Neural cell (in vitro differentiated cells): ENCODE data around the gene RNF223.

Source experiments
- EP300 ChIP-seq: fragments of 450-650 bp; conservative IDR thresholded peaks from 2 replicates; pipeline ENCODE4 v1.6.1; 2014; ENCODE audit warnings: antibody characterized with exemption, mild to moderate bottlenecking, moderate library complexity; ENCODE audit not compliant: poor library complexity, severe bottlenecking
- POLR2AphosphoS5 ChIP-seq: IDR thresholded peaks from 2 replicates; pipeline ENCODE4 v1.6.1; 2012
- SMC3 ChIP-seq: fragments of 450-650 bp; conservative IDR thresholded peaks from 2 replicates; pipeline ENCODE4 v1.6.1; 2014; ENCODE audit warnings: antibody characterized with exemption, mild to moderate bottlenecking, moderate library complexity; ENCODE audit not compliant: poor library complexity
- TAF1 ChIP-seq: IDR thresholded peaks from 2 replicates; pipeline ENCODE4 v1.6.1; 2012; ENCODE audit warnings: low read depth
- TF ChIP-seq, protein P1 (sequence below): fragments of 450-650 bp; IDR thresholded peaks from 2 replicates; pipeline ENCODE4 v1.5.1; 2014; ENCODE audit warnings: antibody characterized with exemption, mild to moderate bottlenecking, moderate library complexity; ENCODE audit not compliant: poor library complexity, severe bottlenecking
- TF ChIP-seq, protein P2 (sequence below): IDR thresholded peaks from 2 replicates; pipeline ENCODE4 v1.6.1; 2012; ENCODE audit warnings: borderline replicate concordance

DNA sequence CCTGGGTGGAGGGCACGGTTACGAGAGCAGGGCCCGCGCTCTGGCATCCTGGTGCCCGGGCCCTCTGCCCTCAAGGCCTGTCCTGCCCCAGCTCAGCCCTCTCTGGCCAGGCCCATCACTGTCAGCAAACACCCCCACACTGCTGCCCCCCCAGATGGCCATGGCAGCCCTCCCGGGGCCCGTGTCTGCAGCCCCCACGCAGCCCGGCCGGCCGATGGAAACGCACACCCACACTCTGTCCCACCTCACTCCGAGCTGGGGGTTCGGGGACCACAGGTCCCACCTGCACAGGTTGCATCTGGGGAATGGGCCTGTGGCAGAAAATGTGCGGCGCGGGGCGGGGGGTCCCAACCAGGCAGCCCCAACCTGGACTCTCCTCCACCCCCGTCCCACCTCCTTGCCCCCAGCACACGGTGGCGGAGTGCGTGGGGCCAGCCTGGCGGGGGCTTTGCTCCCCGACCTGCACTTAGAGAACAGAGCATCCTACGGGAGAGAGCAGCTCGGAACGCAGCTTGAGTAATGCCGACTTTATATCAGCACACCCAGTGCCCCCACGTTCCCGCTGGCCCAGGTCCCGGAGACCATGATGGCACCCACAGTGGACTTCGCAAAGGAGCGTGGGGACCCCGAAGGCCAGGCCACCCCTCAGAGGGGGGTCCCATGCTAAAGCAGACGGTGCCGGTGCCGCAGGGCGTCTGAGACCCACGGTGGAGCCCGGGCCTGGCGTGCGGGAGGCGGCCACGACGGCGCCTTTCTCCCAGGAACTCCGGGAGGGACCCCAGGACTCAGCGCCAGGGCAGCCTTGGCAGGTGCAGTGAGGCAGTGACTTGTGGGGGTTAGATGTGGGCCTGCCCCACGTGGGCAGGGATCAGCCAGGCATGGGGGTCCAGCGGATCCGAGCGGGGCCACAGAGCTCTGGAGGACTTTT, 7.5 kb upstream of the RNF223 start:
- TF ChIP-seq EP300 (no peak), POLR2AphosphoS5 (no peak), TAF1 (no peak), SMC3 (no peak)
- TF ChIP-seq, protein P1, sequence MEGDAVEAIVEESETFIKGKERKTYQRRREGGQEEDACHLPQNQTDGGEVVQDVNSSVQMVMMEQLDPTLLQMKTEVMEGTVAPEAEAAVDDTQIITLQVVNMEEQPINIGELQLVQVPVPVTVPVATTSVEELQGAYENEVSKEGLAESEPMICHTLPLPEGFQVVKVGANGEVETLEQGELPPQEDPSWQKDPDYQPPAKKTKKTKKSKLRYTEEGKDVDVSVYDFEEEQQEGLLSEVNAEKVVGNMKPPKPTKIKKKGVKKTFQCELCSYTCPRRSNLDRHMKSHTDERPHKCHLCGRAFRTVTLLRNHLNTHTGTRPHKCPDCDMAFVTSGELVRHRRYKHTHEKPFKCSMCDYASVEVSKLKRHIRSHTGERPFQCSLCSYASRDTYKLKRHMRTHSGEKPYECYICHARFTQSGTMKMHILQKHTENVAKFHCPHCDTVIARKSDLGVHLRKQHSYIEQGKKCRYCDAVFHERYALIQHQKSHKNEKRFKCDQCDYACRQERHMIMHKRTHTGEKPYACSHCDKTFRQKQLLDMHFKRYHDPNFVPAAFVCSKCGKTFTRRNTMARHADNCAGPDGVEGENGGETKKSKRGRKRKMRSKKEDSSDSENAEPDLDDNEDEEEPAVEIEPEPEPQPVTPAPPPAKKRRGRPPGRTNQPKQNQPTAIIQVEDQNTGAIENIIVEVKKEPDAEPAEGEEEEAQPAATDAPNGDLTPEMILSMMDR = no peak
- TF ChIP-seq, protein P2, sequence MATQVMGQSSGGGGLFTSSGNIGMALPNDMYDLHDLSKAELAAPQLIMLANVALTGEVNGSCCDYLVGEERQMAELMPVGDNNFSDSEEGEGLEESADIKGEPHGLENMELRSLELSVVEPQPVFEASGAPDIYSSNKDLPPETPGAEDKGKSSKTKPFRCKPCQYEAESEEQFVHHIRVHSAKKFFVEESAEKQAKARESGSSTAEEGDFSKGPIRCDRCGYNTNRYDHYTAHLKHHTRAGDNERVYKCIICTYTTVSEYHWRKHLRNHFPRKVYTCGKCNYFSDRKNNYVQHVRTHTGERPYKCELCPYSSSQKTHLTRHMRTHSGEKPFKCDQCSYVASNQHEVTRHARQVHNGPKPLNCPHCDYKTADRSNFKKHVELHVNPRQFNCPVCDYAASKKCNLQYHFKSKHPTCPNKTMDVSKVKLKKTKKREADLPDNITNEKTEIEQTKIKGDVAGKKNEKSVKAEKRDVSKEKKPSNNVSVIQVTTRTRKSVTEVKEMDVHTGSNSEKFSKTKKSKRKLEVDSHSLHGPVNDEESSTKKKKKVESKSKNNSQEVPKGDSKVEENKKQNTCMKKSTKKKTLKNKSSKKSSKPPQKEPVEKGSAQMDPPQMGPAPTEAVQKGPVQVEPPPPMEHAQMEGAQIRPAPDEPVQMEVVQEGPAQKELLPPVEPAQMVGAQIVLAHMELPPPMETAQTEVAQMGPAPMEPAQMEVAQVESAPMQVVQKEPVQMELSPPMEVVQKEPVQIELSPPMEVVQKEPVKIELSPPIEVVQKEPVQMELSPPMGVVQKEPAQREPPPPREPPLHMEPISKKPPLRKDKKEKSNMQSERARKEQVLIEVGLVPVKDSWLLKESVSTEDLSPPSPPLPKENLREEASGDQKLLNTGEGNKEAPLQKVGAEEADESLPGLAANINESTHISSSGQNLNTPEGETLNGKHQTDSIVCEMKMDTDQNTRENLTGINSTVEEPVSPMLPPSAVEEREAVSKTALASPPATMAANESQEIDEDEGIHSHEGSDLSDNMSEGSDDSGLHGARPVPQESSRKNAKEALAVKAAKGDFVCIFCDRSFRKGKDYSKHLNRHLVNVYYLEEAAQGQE = no peak
